GM18861 (cell line): ENCODE results near the gene TLNRD1.
A peak's percentile ranks its signal among the peaks of the same experiment; 100 is the strongest.

Source experiments
- ATAC-seq: cut with Tn5 transposase; IDR thresholded peaks from one replicate; pipeline ENCODE4 v1.9.1; 2021; ENCODE audit not compliant: unreplicated experiment

TLNRD1 gene

GRCh38 chr15:80977627-80978036, 23.1 kb upstream of the TLNRD1 start:
- no peak for ATAC-seq

- no peak for ATAC-seq
Measured at GRCh38 chr15:80978685-80979329, 21.9 kb upstream of the TLNRD1 start.

GRCh38 chr15:80979538-80980200, 21.1 kb upstream of the TLNRD1 start:
- ATAC-seq = no peak

- ATAC-seq = no peak
Measured at GRCh38 chr15:80982205-80982604, 18.5 kb upstream of the TLNRD1 start.

- no peak for ATAC-seq
Measured at GRCh38 chr15:80982839-80983238, 17.9 kb upstream of the TLNRD1 start.

- ATAC-seq = no peak
Measured at GRCh38 chr15:80984856-80985255, 15.9 kb upstream of the TLNRD1 start.

GRCh38 chr15:80985981-80986380, 14.7 kb upstream of the TLNRD1 start:
- ATAC-seq = no peak

- ATAC-seq = no peak
Measured at GRCh38 chr15:80986487-80986886, 14.2 kb upstream of the TLNRD1 start.

- ATAC-seq = no peak
Measured at GRCh38 chr15:80988148-80988796, 12.5 kb upstream of the TLNRD1 start.

- ATAC-seq = no peak
Measured at GRCh38 chr15:80989081-80989517, 11.6 kb upstream of the TLNRD1 start.

- peak; percentile 94 for ATAC-seq
Measured at GRCh38 chr15:80989518-80990478, 10.9 kb upstream of the TLNRD1 start, which contains the start of gene MESD. TSS of gene MESD (minus strand) at chr15:80989819. CDS start at chr15:80989791, 28 bp downstream.

- ATAC-seq = no peak
Measured at GRCh38 chr15:80990955-80991354, 9.8 kb upstream of the TLNRD1 start.

- no peak for ATAC-seq
Measured at GRCh38 chr15:80991421-80991820, 9.3 kb upstream of the TLNRD1 start.

GRCh38 chr15:80992006-80992405, 8.7 kb upstream of the TLNRD1 start:
- ATAC-seq = no peak

GRCh38 chr15:80992441-80992840, 8.3 kb upstream of the TLNRD1 start:
- ATAC-seq = no peak

GRCh38 chr15:80996247-80996646, 4.5 kb upstream of the TLNRD1 start:
- ATAC-seq = no peak

GRCh38 chr15:80997692-80998091, 3.0 kb upstream of the TLNRD1 start:
- ATAC-seq = no peak

GRCh38 chr15:80998251-80998650, 2.5 kb upstream of the TLNRD1 start:
- no peak for ATAC-seq

- ATAC-seq = no peak
Measured at GRCh38 chr15:80999623-81000036, 1.1 kb upstream of the TLNRD1 start.

- ATAC-seq = no peak
Measured at GRCh38 chr15:81000144-81000623, 539 bp upstream of the TLNRD1 start.
